ENCODE results near the gene TMUB1. TPM values are rescaled to one million over a fixed set of nuclear protein-coding genes. Genes with fewer than 3 reads are reported as not detected.

Gene TMUB1
- total and polyA plus RNA-seq, 12 donors = 5.2 to 152 (median 43.4) TPM

DNA sequence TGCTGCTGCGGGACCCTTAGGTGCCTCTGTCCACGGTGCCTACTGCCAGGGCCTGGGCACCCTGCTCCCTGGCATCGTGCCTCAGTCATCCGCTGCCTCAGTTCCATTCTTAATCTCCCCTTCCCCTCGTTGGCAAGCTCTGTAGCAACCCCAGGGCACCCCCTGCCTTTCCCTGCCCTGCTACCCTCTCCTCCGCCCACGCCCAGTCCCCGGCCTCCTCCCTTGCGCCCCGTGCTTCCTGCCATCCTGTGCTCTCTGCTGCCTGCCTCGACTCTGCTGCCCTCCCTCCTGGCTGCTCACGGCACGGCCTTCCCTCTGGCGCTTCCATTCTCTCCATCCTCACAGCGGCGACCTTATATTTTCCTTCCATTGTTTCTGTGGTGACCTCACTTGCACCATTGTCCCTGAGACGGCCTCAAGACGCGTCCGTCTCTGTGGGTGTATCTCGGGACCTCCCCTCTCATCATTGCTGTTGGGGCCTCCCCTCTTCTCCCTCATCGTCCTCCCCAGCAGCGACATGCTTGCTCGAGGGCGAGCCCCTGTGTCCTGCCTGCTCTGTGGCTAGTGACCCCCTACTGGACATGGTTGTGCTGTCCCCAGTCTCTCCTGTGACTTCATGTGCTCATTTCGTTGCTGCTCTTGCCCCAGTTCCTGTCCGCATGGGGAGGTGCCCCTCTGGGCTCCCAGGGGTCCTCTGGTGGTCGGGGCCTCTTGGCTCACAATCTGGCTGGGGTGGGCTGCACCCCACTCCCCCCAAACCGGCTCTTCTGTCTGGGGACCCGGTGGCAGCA lies 38.3 kb upstream of the TMUB1 start:
- DNase-seq = no peak
- H3K9me3 ChIP-seq (replicated peaks in 1 of 3) = no peaks in the 10 kb centered on the region
- TF ChIP-seq POLR2A (IDR thresholded peaks at IDR 0.05) = no peak
- TF ChIP-seq, protein P1, sequence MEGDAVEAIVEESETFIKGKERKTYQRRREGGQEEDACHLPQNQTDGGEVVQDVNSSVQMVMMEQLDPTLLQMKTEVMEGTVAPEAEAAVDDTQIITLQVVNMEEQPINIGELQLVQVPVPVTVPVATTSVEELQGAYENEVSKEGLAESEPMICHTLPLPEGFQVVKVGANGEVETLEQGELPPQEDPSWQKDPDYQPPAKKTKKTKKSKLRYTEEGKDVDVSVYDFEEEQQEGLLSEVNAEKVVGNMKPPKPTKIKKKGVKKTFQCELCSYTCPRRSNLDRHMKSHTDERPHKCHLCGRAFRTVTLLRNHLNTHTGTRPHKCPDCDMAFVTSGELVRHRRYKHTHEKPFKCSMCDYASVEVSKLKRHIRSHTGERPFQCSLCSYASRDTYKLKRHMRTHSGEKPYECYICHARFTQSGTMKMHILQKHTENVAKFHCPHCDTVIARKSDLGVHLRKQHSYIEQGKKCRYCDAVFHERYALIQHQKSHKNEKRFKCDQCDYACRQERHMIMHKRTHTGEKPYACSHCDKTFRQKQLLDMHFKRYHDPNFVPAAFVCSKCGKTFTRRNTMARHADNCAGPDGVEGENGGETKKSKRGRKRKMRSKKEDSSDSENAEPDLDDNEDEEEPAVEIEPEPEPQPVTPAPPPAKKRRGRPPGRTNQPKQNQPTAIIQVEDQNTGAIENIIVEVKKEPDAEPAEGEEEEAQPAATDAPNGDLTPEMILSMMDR (IDR thresholded peaks at IDR 0.05) = no peak
- H3K27me3 ChIP-seq = no peaks in the 10 kb centered on the region
- peaks cover 0 to 7% of the 10 kb centered on the region in 2 donors for H3K4me1 ChIP-seq (replicated peaks in 1 of 2)
- intact Hi-C loops (cut with DNase I) = loop anchor here (5.0 to 10.0 kb wide), 2 partner anchors 51 to 183 kb away; no protein-coding TSS in a partner anchor
- WGBS, 4 donors = 84 to 88% (median 87%) methylated on average over 27 to 30 of the region's 30 CpGs
- H3K36me3 ChIP-seq (replicated peaks in 1 of 2) = peaks cover 0 to 68% of the 10 kb centered on the region in 2 donors
- H3K27ac ChIP-seq = no peak overlapping the region
- no peak overlapping the region for H3K4me3 ChIP-seq

DNA sequence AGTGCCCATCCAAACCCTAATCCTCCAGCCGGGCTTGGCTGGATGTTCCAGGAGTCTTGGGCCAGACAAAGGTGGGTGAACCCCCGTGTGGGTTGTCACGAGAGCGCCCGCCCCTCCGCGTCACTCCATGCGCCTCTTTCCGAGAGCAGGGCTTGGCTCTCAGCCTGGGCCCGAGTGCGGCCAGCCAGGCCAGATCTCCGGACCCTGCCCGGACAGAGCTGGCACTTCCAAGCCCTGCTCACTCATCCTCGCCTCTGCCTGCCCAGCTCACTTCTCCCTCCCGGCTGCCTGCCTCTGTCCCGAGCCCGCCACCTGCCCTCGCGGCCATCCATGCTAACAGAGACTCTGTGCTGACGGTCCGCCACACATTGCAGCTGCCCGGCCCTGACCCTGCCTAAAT lies 37.6 kb upstream of the TMUB1 start:
- TF ChIP-seq, protein P1 (IDR thresholded peaks at IDR 0.05) = no peak
- TF ChIP-seq POLR2A (IDR thresholded peaks at IDR 0.05) = no peak
- Histone ChIP-seq H3K9me3 (replicated peaks in 1 of 3) (no peaks in the 10 kb centered on the region), H3K36me3 (replicated peaks in 1 of 2) (peaks cover 0 to 68% of the 10 kb centered on the region in 2 donors), H3K27me3 (no peaks in the 10 kb centered on the region), H3K4me3 (no peak overlapping the region), H3K4me1 (replicated peaks in 1 of 2) (peaks cover 0 to 7% of the 10 kb centered on the region in 2 donors), H3K27ac (no peak overlapping the region)
- no peak for DNase-seq
- intact Hi-C loops (cut with DNase I) = loop anchor here (5.0 to 10.0 kb wide), 2 partner anchors 51 to 184 kb away; no protein-coding TSS in a partner anchor
- WGBS, 4 donors = 94 to 96% (median 95%) methylated on average over 18 to 22 of the region's 22 CpGs

DNA sequence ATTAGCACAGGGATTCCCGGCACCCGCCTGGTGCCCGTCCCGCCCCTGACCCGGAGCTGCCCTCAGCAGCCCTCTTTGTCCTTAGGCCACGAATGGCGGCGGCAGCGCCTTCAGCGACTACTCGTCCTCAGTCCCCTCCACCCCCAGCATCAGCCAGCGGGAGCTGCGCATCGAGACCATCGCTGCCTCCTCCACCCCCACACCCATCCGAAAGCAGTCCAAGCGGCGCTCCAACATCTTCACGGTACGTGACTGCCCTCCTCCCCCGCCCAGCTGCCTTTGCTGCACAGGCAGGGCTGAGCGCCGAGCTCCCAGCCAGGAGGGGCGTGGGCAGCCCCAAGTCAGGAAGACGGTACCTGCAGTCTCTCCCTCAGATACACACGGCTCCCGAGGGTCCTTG lies 36.6 kb upstream of the TMUB1 start:
- H3K36me3 ChIP-seq (replicated peaks in 1 of 2) = peaks cover 0 to 64% of the 10 kb centered on the region in 2 donors
- intact Hi-C loops (cut with DNase I) = loop anchor here (5.0 to 10.0 kb wide), 2 partner anchors 52 to 185 kb away; no protein-coding TSS in a partner anchor

DNA sequence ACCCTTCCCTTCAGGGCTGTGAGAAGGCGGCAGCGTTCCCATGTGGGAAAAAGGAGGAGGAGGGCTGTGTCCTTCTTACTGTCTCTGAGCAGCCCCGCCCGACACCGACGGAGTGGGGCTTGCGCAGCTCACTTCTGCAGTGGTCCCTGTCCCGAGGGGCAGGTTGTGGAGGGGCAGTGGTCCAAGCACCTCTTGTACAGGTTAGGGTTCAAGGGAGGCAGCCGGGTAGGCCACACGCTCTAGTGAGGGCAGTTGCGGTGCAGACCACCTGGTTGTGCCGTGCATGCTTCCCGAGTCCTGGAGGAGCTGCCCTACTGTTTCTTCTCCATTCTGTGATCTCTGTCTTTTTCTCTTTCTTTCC lies 35.7 kb upstream of the TMUB1 start:
- peaks cover 0 to 57% of the 10 kb centered on the region in 2 donors for H3K36me3 ChIP-seq (replicated peaks in 1 of 2)
- no peak for DNase-seq
- no peak overlapping the region for H3K4me3 ChIP-seq
- intact Hi-C loops (cut with DNase I) = no loop called here
- H3K27ac ChIP-seq = no peak overlapping the region
- no peaks in the 10 kb centered on the region for H3K27me3 ChIP-seq
- no peaks in the 10 kb centered on the region for H3K9me3 ChIP-seq (replicated peaks in 1 of 3)
- 89 to 95% (median 94%) methylated on average over 6 to 13 of the region's 13 CpGs for WGBS, 4 donors
- TF ChIP-seq POLR2A (IDR thresholded peaks at IDR 0.05) = no peak
- TF ChIP-seq, protein P1 (IDR thresholded peaks at IDR 0.05) = no peak
- H3K4me1 ChIP-seq (replicated peaks in 1 of 2) = peaks cover 0 to 4% of the 10 kb centered on the region in 2 donors

More for the DNA sequence above, 36.6 kb upstream of the TMUB1 start:
- Histone ChIP-seq H3K27ac (no peak overlapping the region), H3K4me1 (replicated peaks in 1 of 2) (peaks cover 0 to under 1% of the 10 kb centered on the region in 2 donors), H3K27me3 (no peaks in the 10 kb centered on the region), H3K4me3 (no peak overlapping the region), H3K9me3 (replicated peaks in 1 of 3) (no peaks in the 10 kb centered on the region)
- TF ChIP-seq, protein P1 (IDR thresholded peaks at IDR 0.05) = no peak
- no peak for TF ChIP-seq POLR2A (IDR thresholded peaks at IDR 0.05)
- WGBS, 4 donors = 91 to 97% (median 93%) methylated on average over 18 to 27 of the region's 27 CpGs
- no peak for DNase-seq
